NCI-H460 (cell line): ENCODE measurements around the gene KNSTRN. TPM values are rescaled to one million over a fixed set of nuclear protein-coding genes. Genes with fewer than 3 reads are reported as not detected.

Experiments used
- DNase-seq: peaks from one replicate; pipeline ENCODE4 v3.0.0-alpha.2; 2016; ENCODE audit warnings: low read depth; ENCODE audit errors: extremely low read depth
- total RNA-seq: library from RNA; depleted of rRNA; stranded (reverse); fragments of >200 nt; shearing (Covaris generic); gene quantifications from 2 replicates; pipeline ENCODE4 v1.2.3, GENCODE V29; 2014

The KNSTRN gene
- total RNA-seq, 1 experiment from 2014 or later = 80.4 TPM

GRCh38 chr15:40345225-40345866, 37.2 kb upstream of the KNSTRN start:
- no peak for DNase-seq

GRCh38 chr15:40345867-40346578, 36.5 kb upstream of the KNSTRN start:
- DNase-seq = no peak

- DNase-seq = no peak
Observed at GRCh38 chr15:40346579-40347558, 35.7 kb upstream of the KNSTRN start.

- no peak for DNase-seq
Observed at GRCh38 chr15:40347559-40348473, 34.7 kb upstream of the KNSTRN start.

GRCh38 chr15:40348474-40348870, 34.0 kb upstream of the KNSTRN start:
- DNase-seq = no peak

- DNase-seq = no peak
Observed at GRCh38 chr15:40349163-40349562, 33.4 kb upstream of the KNSTRN start.

GRCh38 chr15:40352281-40352901, 30.1 kb upstream of the KNSTRN start:
- DNase-seq = no peak

- DNase-seq = no peak
Observed at GRCh38 chr15:40353697-40354096, 28.8 kb upstream of the KNSTRN start.

- DNase-seq = no peak
Observed at GRCh38 chr15:40354408-40355171, 27.9 kb upstream of the KNSTRN start.

- no peak for DNase-seq
Observed at GRCh38 chr15:40355976-40356585, 26.4 kb upstream of the KNSTRN start.

- no peak for DNase-seq
Observed at GRCh38 chr15:40357246-40357645, 25.3 kb upstream of the KNSTRN start.

- DNase-seq = peak; percentile 79
Observed at GRCh38 chr15:40357723-40358470, 24.6 kb upstream of the KNSTRN start, which contains the start of gene DISP2. TSS of gene DISP2 (plus strand) at chr15:40358219. CDS start at chr15:40358322, 103 bp downstream.

GRCh38 chr15:40358471-40359353, 23.8 kb upstream of the KNSTRN start:
- no peak for DNase-seq

- DNase-seq = no peak
Observed at GRCh38 chr15:40360015-40360414, 22.5 kb upstream of the KNSTRN start.

GRCh38 chr15:40361640-40362039, 20.9 kb upstream of the KNSTRN start:
- no peak for DNase-seq

- DNase-seq = no peak
Observed at GRCh38 chr15:40363611-40364010, 18.9 kb upstream of the KNSTRN start.

- DNase-seq = no peak
Observed at GRCh38 chr15:40364251-40364650, 18.3 kb upstream of the KNSTRN start.
